ENCODE measurements around the gene RGSL1.
A peak's percentile ranks its signal among the peaks of the same experiment; 100 is the strongest.

Gene RGSL1

DNA sequence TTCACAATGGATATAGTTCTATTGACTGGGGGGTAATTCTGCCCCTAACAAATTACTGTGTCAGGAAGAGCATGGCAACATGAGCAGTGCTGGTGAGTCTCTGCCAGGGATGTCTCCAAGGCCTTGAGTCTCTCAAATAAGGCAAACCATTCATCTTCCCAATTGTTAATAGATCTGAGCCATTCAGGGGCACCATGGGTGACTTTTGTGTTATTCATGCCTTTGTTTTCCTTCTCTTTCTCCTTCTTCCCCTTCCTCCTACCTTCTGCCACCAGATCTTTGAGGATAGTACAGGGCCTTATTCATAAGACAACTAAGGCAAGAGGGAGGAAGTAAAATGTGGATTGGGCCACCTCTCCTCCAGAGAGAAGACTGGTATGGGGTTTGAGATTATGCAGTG is at the start of gene RGSL1:
Gene RGSL1, plus strand, starts transcription at position 60 of the 400 bp plus-strand sequence. Its CDS starts 20 bp downstream, at position 80.
- no peak for DNase-seq (ENCODE audit: low spot score)

DNA sequence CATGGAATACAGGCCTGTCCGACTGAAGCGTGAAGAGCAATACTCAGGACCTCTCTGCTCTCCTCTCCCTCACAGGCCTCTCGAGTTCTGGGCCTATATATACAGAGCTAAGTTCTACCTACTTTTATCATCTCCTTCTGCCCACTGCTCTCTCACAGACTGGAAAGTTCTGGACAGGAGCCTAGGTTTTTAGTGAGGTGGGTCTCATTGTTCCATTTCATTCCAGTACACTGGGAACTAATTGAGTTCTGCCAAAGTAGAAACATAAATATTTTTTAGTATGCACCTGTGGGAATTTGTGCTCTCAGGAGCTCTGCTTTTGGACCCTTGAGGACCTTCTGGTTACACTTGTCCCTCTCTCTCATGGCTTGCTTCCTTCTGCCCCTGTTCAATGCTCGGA is 49.4 kb upstream of the RGSL1 start, which contains the start of gene TEDDM1:
Gene TEDDM1, minus strand, starts transcription at position 101 of the 400 bp plus-strand sequence. CDS start 182 bp downstream, outside the sequence.
- no peak for DNase-seq (ENCODE audit: low spot score)

DNA sequence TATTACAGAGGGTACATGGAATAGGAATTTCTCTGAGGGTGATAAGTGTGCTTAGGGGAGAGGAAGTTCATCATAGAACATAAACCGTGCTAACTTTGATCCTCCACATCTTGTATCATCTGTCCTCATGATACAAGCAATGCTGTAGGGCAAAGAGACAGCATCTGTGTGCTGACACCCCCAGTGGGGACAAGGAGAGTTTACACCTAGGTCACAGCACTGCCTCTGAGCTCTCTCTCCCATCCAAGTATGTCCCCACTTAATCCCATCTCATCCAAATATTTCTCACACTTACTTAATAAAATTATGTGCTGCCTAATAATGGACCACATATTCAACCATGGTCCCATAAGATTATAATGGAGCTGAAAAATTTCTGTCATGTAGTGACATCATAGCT is 45.2 kb upstream of the RGSL1 start:
- no peak for DNase-seq (ENCODE audit: low spot score)

DNA sequence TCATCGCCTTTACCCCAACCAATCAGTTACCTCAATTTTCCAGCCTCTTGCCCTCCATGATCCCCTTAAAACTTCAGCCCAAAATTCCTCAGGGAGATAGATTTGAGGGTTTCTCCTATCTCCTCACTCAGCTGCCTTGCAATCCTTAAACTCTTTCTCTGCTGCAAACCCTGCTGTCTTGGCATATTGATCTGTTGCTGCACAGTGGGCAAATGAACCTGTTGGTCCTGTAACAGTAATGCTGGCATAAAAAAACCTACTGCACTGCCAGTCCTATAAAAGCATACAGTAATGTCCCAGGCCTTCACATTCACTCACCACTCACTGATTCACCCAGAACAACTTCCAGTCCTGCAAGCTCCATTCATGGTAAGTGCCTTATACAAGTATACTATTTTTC is 44.4 kb upstream of the RGSL1 start:
- no peak for DNase-seq (ENCODE audit: low spot score)

DNA sequence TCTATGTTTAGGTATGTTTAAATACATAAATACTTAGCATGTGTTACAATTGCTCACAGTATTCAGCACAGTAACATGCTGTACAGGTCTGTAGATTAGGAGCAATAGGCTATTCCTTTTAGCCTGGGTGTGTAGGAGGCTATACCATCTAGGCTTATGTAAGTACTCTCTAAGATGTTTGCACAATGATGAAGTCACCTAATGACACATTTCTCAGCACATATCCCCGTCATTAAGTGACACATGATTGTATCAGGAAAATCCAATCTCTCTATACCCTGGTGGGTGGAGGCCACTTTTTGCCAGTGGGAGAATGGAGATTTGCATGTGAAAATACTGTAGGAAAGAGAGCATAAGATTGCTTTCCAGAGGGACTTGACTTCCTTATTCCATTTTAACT is 43.9 kb upstream of the RGSL1 start:
- no peak for DNase-seq (ENCODE audit: low spot score)

DNA sequence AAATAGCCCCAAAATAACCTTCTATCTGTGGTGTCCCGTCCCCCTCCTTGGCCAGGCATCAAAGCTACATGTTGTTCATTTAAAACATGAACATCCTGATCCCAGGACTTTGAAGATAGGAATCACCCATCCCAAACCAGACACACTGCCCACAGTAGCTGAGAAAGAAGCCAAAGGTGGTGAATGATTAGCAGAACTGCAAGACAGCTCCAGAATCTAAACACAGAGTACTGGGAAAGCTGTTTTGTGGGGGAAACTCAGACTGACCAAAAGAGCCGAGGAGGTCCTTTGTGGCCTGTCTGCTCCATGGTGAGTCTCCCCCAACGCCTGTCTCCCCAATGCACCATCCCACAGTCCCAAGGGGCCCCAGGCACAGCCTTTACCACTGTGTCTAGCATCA is 42.2 kb upstream of the RGSL1 start:
- DNase-seq (ENCODE audit: low spot score), result no peak

DNA sequence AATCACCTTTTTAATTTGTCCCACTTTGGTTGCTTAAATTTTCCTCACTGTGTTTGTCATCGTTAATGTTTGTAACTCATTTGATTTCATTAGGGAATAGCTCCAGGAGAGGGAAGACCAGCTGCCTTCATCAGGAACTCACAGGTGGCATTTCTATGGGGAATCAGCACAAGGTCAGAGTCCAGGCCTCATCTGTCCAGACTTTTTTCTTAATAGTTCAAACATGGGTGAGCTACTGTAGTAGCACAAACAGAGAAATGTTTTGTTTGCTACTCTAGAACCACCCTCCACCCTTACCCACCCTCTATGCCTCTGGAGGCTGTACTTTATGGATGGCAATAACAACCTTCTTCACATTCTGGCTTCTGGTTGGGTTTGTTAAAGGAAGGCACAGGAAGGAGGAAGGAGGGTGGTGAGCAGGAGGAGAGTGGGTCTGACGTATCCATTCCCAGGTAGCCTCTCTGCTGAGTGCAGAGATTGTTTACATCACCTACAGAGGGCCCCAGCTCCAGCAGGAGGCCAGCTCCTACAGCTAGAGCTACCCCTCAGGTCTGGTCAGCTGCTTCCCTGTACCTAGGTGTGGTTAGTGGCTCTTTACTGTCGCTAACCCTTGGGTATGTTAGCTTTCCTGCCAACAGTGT is 41.4 kb upstream of the RGSL1 start:
- DNase-seq (ENCODE audit: low spot score), result no peak

DNA sequence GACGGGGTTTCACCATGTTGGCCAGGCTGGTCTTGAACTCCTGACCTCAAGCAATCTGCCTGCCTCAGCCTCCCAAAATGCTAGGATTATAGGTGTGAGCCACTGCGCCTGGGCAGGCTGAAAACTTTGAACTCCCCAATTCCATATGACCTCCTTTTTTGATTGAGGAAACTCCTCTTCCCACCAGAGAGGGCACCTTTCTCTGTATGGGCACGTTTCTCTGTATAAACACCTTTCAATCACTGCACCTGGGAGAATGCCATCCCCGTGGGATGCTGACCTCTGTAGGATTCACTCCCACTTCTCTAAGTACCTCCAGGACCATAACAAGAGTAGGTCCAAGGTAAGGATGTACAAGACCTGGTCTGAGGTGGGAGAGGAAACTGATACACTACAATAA is 39.8 kb upstream of the RGSL1 start:
- DNase-seq (ENCODE audit: low spot score), result no peak

DNA sequence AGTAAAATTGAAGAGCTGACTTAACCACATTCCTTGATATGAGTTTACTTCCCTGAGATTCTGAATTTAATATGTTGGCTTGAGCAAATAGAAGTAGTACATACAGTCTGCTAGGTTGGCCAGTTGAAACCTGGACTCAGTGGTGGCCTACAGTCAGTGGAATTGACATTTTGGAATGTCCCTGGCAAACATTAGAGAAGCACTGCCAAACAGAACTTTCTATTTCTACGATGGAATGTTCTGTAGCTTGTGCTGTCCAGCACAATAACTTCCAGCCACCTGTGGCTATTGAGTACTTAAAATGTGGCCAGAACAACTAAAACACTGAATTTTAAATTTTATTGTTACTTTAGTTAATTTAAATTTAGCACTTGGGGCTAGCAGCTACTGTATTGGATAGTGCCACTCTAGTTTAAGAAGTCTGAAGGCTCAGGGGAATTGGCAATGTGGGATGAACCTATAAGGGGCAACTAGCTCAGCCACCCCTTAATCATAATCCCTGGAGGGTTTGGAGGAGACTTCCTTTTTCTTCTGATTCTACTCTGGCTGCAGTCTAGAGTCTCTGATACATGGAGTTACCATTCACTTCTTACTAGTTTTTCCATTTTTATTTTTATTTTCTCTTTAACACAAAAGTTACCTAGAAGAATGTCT is 39.2 kb upstream of the RGSL1 start:
- no peak for DNase-seq (ENCODE audit: low spot score)

DNA sequence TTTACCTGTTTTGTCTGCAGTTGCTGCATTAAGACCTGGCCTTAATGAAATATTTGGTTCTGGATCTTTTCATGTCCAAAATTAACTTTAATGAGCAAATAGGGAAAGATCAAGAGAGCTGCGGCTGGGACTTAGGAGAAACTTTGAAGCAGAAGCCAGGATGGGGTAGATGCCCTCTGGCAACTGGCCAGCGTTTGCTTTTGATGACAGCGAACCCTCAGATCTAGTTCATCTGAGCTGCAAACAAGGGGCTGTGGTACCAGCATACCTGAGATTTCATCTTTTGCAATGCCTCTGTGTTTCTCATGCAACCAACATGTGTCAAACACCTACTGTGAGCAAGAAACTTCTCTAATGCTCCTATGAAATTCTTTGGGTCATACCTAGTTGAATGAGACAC is 36.5 kb upstream of the RGSL1 start:
- DNase-seq (ENCODE audit: low spot score), result no peak

DNA sequence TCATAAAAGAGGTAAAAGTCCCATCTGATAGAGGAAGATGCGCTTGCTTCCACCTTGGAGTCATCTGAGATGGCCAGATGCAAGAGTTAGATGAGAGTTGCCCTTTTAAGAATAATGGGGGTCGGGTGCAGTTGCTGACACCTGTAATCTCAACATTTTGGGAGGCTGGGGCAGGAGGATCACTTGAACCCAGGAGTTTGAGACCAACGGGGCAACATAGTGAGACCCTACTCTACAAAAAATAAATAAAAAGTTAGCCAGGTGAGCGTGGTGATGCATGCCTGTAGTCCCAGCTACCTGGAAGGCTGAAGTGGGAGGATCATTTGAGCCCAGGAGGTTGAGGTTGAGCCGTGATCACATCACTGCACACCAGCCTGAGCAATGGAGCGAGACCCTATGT is 36.0 kb upstream of the RGSL1 start:
- no peak for DNase-seq (ENCODE audit: low spot score)

DNA sequence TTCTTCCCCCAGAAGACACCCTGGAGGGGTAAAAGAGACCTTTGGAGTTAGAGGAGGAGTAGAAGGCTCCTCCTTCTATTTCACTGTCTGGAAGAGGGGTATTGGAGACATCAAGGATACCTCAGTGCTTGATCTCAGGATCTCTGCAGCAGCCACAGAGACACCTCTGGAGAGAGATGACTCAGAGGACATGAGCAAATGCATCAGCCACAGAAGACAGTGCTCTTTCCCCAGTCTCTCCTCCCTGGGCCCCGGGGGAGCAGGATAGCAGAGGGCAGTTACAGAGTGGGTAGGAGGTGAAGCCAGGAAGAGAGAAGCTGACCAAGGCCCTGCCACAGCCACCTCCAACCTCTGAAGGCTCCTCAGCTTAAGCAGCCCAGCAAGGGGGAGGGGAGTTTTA is 34.2 kb upstream of the RGSL1 start:
- no peak for DNase-seq (ENCODE audit: low spot score)

DNA sequence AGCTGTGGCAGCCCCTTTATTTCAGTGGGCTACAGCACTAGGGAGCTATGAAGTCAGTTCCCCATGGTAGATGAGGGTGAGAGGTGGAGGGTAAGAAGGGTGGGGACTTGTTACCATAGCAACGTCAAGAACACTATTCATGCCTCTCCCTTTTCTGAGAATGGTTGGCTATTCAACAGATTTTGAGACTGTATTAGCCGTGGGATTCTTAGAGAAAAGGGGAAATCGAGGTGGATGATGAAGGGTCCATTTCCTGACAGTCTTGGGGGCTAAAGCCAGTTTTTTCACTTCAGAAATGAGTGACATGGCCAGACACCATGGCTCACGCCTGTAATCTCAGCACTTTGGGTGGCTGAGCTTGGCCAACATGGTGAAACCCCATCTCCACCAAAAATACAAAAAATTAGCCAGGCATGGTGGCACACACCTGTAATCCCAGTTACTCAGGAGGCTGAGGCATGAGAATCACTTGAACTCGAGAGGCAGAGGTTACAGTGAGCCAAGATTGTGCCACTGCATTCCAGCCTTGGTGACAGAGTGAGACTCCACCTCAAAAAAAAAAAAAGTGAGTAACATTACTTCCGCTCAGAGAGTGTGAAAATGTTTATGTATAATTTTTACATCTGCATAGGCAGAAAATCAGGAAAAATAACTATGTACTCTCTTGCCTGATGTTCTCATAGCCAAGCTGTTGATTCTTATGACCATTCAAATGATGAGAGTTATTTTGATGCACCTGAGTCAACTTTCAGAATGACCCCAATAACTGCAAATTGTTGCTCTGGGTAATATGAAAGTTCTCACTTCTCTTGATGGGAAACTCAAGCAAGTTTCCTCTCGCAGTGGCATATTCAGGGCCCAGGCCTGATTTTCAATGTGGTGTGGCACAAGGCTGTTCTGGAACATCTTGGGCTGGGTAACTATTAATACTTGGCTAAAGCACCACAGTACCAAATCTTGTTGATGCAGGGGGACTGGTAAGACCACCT is 23.2 kb upstream of the RGSL1 start:
- DNase-seq (ENCODE audit: low spot score), result no peak

DNA sequence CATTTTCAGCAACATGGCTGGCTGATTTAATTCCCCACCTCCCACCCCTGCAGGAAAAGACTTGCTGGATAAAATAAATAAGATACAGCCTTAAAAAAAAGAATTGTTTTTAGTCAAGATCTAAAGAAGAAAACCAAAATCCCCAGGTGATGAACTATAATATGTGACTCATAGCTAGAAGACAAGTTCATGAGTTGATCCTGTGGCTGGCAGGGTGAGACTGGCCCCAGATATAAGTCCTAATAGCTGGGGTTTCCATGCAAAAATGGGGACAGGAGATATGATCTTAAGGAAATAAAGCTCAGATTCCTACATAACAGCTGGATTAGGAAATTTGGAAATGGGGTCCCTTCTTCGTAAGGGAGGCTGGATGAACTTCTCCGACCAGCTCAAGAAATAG is 21.9 kb upstream of the RGSL1 start:
- DNase-seq (ENCODE audit: low spot score), result no peak

DNA sequence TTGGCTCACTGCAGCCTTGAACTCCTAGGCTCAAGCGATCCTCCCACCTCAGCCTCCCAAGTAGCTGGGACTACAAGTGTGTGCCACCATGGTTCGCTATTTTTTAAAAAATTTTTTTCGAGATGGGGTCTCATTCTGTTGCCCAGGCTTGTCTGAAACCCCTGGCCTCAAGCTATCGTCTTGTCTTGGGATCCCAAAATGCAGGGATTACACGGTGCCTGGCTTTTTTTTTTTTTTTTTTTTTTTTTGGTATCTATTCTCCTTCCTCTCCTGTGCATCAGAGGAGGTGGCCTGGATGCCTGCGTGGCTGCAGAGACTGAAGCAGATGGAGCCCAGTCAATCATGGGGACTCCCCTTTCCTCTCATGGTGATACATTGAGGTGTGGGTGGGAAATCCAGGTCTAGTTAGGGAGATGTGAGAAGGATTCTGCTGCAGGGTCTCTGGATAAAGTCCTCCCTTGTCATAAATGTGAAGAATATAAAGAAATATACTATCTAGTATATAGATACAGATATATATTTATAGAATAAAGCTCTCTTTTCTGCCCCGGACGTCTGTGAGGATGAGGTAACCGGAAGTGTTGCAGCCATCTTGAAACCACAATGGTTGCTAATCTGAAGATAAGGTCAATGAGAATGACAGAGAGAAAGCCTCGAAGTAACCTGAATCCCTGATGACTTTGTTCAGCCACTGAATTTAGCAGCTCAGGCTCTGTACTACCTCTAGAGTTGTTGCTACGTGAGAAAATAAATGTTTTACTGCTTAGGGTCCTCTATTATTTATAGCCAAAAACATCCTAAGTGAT is 19.5 kb upstream of the RGSL1 start:
- peak; percentile 29 for DNase-seq (ENCODE audit: low spot score)

DNA sequence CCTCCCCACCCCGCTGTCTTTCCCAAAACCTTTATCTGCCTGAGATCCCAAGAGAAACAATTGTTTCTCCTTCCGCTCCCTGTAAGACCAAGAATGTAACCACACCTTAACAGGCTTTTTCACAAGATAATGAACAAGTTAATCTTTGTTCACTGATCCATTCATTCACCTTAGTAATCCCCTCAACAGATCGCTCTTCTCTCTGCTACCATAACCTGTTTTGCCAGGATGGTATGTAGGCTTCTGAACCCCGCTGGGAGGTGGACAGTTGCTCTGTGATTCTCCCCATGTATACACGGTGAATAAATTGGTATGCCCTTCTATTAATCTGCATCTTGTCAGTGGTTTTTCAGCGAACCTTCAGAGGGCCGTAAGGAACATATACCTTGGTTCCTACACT is 18.7 kb upstream of the RGSL1 start:
- DNase-seq (ENCODE audit: low spot score), result no peak

DNA sequence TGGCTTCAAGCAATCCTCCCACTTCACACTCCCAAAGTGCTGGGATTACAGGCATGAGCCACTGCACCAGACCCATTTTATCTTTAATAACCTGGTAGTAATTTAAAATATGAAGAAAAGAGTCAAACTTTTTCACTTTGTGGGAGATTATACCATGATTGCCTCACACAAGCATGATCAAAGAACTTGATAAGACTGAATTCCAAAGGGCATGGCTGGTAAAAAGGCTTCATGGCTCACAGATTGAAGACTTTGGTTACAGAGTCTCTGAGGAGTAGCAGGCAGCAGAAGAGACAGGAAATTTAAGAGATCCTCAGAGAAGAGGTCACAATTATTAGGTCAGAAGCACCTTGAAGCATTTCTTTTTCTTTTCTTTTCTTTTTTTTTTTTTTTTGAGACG is 16.4 kb upstream of the RGSL1 start:
- DNase-seq (ENCODE audit: low spot score), result no peak

DNA sequence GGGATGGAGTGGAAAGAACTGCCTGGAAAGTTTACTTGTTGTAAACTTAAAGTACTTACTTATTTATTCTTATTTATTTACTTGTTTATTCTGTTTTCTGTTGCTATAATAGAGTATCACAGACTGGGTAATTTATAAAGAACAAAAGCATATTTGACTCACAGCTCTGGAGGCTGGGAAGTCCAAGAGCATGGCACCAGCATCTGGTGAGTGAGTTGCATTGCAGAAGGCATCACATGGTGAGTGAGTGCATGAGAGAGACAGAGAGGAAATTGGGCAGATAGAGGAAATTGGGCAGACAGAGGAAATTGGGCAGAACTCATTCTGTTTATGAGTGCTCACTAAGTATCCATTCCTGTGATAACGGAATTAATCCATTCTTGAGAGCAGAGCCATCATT is 11.6 kb upstream of the RGSL1 start:
- no peak for DNase-seq (ENCODE audit: low spot score)

DNA sequence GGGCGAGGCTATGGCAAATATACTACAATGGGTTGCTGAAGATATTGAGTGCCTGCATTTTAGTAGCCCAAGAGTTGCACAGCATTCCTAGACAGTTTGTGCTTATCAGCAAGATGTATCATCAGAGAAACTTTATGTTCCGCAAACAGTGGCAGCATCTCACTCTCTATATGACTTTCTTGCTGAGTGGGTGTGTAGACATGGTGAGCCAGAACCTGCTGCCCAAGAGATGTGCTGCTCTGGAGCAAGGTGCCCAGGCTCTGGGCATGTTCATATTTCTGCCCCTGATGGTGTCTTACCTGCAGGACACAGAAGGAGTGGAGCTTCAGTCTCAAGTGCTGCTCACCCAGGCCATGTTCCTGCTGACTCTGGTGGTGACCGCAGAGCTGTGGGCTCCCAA is 8.2 kb upstream of the RGSL1 start:
- no peak for DNase-seq (ENCODE audit: low spot score)

DNA sequence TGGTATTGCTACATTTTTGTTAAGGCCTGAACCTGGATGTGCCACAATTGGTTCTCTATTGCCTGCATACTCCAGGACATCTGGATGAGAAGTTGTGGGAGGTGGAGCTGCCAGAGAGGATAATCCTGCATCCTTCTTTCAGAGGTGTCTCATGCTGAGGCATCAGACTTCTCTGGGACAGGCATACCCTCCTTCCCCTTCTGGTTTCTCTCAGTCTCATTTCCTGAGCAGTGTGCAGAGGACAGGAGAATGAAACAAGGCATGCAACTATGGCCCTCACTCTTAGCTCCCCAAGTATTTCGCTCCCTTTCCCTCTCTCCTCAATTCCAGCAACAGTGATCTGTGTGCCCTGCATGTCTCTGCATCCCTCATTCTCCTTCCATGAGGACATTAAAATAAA is 7.6 kb upstream of the RGSL1 start:
- DNase-seq (ENCODE audit: low spot score), result no peak

DNA sequence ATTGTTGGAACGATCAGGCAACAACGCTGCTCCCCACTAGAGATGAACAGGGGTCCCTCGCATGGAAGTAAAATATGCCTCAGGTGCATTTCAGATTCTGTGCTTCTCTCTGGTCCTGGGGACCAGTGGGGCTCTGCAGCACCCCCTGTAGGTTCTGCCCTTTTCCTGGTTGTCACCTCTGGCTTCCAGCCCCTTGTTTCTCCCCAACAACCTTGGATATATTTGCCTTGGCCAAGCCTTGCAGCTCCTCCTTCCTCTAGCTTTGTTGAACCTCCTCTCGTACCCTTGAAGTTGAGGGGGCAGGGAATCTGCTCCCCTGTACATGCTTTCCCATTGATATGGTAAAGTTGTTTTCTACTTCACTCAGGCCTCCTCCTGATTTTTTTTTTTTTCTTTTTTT is 5.4 kb upstream of the RGSL1 start:
- no peak for DNase-seq (ENCODE audit: low spot score)
